GM18505 (cell line): ENCODE results near the gene ENTPD8.

Source experiments
- ATAC-seq: cut with Tn5 transposase; IDR thresholded peaks from one replicate; pipeline ENCODE4 v1.9.1; 2021; ENCODE audit not compliant: unreplicated experiment
- POLR2A ChIP-seq: IDR thresholded peaks from 4 replicates; pipeline ENCODE4 v1.6.1; 2011; ENCODE audit warnings: borderline replicate concordance; ENCODE audit not compliant: insufficient read depth, insufficient read length; ENCODE audit errors: extremely low read depth

Gene ENTPD8

DNA sequence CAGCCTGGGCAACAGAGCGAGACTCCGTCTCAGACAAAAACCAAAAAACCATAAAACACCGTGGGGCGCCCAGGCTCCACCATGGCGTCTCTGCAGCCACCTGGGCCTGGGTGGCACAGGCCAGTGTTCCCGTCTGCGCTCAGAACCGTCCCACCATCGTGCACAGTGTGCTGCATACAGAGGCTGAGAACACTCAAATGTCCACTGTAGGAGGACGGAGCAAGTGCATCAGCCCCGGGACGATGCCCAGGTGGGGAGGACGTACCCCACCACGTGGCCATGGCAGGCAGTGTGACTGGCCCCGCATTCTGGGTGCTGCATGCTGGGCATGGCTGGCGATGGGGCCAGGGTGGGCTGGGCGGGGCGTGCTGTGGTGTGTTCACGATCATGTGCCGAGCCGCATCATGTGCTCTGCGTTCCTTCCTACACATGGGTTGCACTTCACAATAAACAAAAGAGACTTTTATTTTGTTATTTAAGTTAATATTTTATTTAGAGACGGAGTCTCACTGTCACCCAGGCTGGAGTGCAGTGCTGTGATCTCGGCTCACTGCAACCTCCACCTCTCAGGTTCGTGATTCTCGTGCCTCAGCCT is 56.0 kb downstream of the ENTPD8 start:
- no peak for TF ChIP-seq POLR2A
- no peak for ATAC-seq
